ENCODE measurements around the gene PRMT3.

- TF ChIP-seq EZH2 (IDR thresholded peaks at IDR 0.05; ENCODE audit: insufficient read depth, poor library complexity, severe bottlenecking) (no peak), EZH2phosphoT487 (IDR thresholded peaks at IDR 0.05; ENCODE audit: insufficient read depth, low read depth) (no peak)
Observed at GRCh38 chr11:20529757-20530156, 142.2 kb downstream of the PRMT3 start.

All from GM23248 (cell line).